Mucosa of descending colon (tissue), 3 donors: ENCODE data around the gene FCHSD2. TPM values are rescaled to one million over a fixed set of nuclear protein-coding genes. Genes with fewer than 3 reads are reported as not detected.

ENCODE experiments used
- ATAC-seq: fragments of 200-7000 bp; cut with Tn5 transposase; one replicate; pipeline ENCODE4 v1.9.1; 2020; ENCODE audit warnings: mild to moderate bottlenecking, moderate library complexity
- DNase-seq, 3 donors: peaks; one replicate each; pipeline ENCODE4 v3.0.0-alpha.2; 2020
- H3K36me3 ChIP-seq: fragments of 200-600 bp; one replicate; pipeline ENCODE4 v1.8.0; 2021; ENCODE audit warnings: low read depth, mild to moderate bottlenecking
- H3K4me1 ChIP-seq: fragments of 200-600 bp; one replicate; pipeline ENCODE4 v1.8.0; 2021; ENCODE audit warnings: low read depth, mild to moderate bottlenecking
- H3K4me3 ChIP-seq: fragments of 200-600 bp; one replicate; pipeline ENCODE4 v1.8.0; 2021; ENCODE audit warnings: mild to moderate bottlenecking
- H3K9me3 ChIP-seq: fragments of 200-600 bp; one replicate; pipeline ENCODE4 v1.8.0; 2021; ENCODE audit warnings: mild to moderate bottlenecking
- CTCF ChIP-seq: fragments of 200-600 bp; IDR thresholded peaks from one replicate; pipeline ENCODE4 v1.8.0; 2022; ENCODE audit warnings: antibody characterized with exemption, mild to moderate bottlenecking
- intact Hi-C, 2 donors: fragments of 100-400 bp; cut with DNase I in 1 of 2; cut with micrococcal nuclease in 1 of 2; formaldehyde crosslinking; loops; one replicate each; pipeline versions ENCODE4 v1.11.0 to v1.11.1; 2022; cut with DNase I, micrococcal nuclease
- total RNA-seq, 3 donors: library from RNA; stranded (reverse); fragmentation: NEBNext Ultra II Directional in 2 of 3; extraction: Animal tissue kit (Norgen Biotek cat#: 25700) in 2 of 3; gene quantifications; one replicate each; pipeline versions ENCODE4 v1.2.1 to v1.2.4, GENCODE V29; 2021 to 2023
- donor health status: DM: no; HTN: no; CAD: no; lungs with moderate emphysema.
- donor health status: DM: no; HTN: no; CAD: no.
- donor health status: DM: no; HTN: yes; CAD: no.

The FCHSD2 gene
- total RNA-seq, 3 donors from 2014 or later: 15.7 to 41.6 (median 21.6) TPM

GRCh38 chr11:73172992-73173656, 31.0 kb upstream of the FCHSD2 start:
- H3K36me3 ChIP-seq: no peaks in the 10 kb centered on the region
- H3K4me3 ChIP-seq: no peak overlapping the region
- intact Hi-C loops: no loop called here
- DNase-seq: no peak
- TF ChIP-seq CTCF: no peak
- H3K9me3 ChIP-seq: no peaks in the 10 kb centered on the region
- ATAC-seq: no peak
- H3K4me1 ChIP-seq: peaks cover 8% of the 10 kb centered on the region

GRCh38 chr11:73171436-73172161, 29.5 kb upstream of the FCHSD2 start:
- intact Hi-C loops: no loop called here
- DNase-seq (no peak), ATAC-seq (no peak)
- Histone ChIP-seq H3K36me3 (no peaks in the 10 kb centered on the region), H3K9me3 (no peaks in the 10 kb centered on the region), H3K4me1 (no peaks in the 10 kb centered on the region), H3K4me3 (no peak overlapping the region)
- no peak for TF ChIP-seq CTCF

DNA sequence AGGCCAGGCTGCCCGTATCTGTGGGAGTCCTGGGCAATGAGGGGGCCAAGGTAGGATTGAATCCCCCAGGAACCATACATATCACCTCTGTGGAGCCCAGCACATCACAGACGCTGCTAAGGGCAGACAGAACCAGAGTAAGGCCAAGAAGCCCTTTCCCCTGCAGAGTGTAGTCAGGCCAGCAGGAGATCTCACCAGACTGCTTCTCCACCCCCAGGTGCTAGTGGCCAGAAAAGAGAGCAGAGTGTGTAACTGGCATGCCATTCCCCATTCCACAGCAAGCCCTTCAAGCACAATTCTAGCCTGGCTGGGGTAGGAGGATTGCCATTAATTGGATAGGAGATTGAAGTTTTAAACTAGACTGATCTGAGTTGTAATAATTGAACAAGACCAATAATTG, 28.0 kb upstream of the FCHSD2 start:
- intact Hi-C loops: no loop called here
- Histone ChIP-seq H3K36me3 (no peaks in the 10 kb centered on the region), H3K9me3 (no peaks in the 10 kb centered on the region), H3K4me3 (no peak overlapping the region), H3K4me1 (no peaks in the 10 kb centered on the region)
- no peak for TF ChIP-seq CTCF
- no peak for DNase-seq
- ATAC-seq: no peak

GRCh38 chr11:73168925-73169579, 26.9 kb upstream of the FCHSD2 start:
- no peak for TF ChIP-seq CTCF
- Histone ChIP-seq H3K9me3 (no peaks in the 10 kb centered on the region), H3K4me3 (no peak overlapping the region), H3K36me3 (no peaks in the 10 kb centered on the region), H3K4me1 (no peaks in the 10 kb centered on the region)
- no peak for ATAC-seq
- peak in 1 of 3 donors; percentile 14 for DNase-seq
- intact Hi-C loops: no loop called here

GRCh38 chr11:73167363-73167954, 25.3 kb upstream of the FCHSD2 start:
- Histone ChIP-seq H3K4me3 (no peak overlapping the region), H3K9me3 (no peaks in the 10 kb centered on the region), H3K4me1 (no peaks in the 10 kb centered on the region), H3K36me3 (no peaks in the 10 kb centered on the region)
- intact Hi-C loops: no loop called here
- DNase-seq: peak in 1 of 3 donors; percentile 3
- ATAC-seq: no peak
- no peak for TF ChIP-seq CTCF
